GM18951 (cell line): ENCODE measurements around the gene SLF2.
"Not testable (repeated sequence)": the region's sequence is repeated elsewhere in the genome, so short reads cannot be mapped to it uniquely, and the experiment has no call there.

ENCODE experiments used
- POLR2A ChIP-seq: IDR thresholded peaks from 4 replicates; pipeline ENCODE4 v1.6.1; 2011; ENCODE audit warnings: mild to moderate bottlenecking; ENCODE audit not compliant: insufficient read length, insufficient read depth; ENCODE audit errors: extremely low read depth
- in situ Hi-C: fragments of 300-500 bp; cut with MboI; formaldehyde crosslinking; loops from one replicate; pipeline ENCODE4 v1.12.0; 2022; ENCODE audit warnings: low sequenced_read_pairs, mixed read lengths, inconsistent platforms; ENCODE audit not compliant: unreplicated experiment

The SLF2 gene

DNA sequence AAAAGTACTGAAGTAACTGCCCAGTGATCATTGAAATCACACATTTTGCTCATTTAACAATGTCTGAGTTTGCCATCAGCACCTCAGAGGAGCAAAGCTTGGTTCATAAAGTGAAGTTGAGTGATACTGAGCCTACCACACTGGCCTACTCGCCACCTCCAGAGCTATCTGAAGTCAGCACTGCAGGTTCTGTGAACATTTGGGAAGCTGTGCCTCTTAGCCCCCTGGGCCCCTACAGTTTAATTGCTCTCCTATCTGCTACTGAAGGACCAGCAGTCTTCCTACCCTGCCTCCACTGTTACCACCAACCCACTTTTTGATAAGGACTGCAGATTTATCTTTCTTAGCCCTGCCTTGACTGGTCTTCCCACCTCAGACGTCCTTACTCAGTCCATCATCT, 54.6 kb downstream of the SLF2 start:
- no peak for TF ChIP-seq POLR2A
- in situ Hi-C loops: no loop called here

DNA sequence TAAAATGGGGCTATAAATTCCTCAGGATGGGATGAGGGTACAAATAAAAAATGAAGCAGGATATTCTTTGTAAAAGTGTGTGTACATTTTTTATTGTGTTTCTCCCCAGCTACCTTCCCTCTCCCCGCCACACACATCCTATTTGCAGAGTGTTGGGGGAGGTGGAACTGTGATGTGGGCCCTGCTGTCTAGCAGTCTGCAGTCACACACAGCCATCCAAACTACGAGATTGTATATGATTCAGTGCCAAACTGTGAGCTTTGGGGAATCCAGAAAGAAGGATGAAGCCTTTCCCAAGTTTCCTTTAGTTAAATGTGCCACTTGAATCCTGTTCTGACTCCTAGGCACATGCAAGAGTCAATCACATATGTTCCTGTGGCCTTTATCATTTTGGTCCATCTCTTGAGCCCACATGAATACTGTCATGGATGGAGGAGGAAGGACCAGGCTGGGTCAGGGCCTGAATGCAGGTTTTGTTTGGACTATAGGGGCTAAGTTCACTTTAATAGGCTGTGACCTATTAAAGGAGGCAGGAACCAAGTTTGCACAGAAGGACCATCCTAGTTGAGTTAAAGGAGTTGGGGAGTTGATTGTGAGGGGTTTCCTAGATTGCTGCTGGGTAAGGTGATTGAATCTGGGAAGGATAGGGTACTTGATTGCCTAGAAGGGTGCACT, 55.4 kb downstream of the SLF2 start:
- in situ Hi-C loops: no loop called here
- no peak for TF ChIP-seq POLR2A

DNA sequence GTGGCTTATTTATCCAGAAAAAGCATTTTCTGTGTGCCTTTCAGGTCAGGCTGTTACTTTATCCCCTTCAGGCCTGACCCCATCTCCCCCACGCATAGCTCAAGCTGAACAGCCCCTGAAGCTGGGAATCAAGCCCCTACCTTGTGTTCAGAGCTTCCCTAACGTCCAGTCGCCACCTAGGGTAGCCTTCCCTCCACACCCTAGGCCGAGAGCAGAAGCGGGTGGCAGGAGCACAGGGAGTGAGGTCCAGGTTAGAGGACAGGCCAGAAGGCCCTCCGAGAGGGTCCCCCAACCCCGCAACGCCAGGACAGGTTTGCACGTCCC, 56.1 kb downstream of the SLF2 start:
- in situ Hi-C loops: no loop called here
- TF ChIP-seq POLR2A: no peak

DNA sequence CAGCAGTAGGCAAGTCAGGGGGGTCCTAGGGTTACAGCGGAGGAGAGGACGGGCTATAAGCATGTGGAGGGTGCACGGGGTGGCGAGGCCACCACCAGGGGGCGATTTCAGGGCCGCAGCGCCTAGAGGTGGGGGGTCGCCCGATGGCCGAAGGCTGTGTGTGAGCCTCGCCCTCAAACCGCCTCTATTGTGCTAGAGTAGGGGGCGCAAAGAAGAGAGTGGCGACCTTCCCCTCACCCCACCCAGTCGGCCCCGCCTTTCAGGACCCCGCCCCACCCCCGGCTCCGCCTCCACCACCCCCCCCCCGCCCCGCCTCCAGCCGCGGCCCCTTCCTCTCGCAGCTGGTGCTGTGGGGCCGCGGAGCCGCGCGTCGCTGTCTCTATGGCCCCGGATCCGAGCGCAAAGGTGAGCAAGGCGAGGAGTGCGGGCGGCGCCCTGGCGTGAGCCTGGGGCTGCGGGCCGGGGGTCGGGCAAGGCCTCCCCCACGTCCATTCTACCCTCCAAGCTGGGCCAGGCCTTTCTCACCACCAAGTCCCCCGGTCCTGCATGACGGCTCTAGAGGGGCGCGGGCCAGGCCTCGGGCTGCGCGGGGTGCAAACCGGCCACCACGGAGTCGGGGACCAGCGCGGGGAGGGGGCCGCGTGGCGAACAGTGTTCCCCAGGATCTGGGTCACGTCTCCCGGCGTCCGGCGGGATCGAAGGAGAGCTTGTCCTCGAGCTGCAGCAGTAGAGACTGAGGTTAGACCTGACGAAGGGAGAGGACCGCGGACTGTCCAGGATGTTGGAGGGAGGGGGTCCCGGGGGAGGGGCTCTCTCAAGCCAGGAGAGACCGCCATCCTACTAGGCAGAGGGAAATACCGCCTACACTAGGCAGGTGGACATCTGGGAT, 56.7 kb downstream of the SLF2 start, which contains the start of gene SEMA4G:
SEMA4G (plus strand) TSS at position 318 of the 889 bp plus-strand sequence. CDS start 3,409 bp downstream, outside the sequence.
- TF ChIP-seq POLR2A: no peak
- in situ Hi-C loops: no loop called here

DNA sequence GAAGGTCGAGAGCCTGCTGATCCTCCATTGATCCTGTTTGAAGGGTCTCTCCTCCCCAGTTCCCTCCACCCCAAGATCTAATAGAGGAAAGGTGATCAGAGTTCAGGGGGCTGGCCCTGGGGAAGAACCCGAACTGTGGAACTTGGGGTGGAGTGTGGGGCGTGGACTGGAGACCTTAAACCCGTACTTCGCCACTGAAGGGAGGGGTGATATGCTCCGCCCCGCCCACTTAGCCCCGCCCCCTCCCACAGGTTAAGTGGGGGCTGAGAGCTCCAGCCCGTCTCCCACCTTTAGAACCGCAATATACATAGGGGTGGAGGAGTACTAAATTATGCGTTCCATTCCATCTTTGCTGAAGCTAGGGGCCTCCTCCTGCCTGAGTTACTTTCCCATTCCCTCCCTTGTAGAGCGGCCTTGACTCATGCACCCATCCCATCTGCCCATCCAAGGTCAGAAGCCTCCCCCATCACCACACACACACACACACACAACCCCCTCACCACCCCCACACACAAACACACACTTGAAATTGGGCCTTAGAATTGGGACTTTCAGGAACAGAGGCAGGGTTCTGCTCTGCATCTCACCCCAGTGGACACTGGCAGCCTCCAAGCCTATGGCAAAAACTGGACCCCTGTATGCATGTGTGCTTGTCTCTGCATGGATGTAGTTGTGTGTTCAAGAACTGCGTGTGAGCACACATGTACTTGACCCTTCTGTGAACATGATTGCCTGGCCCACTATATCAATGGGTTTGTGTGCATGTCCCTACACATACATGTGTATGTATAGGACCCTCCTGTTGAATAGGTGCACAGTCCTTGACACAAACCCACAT, 57.5 kb downstream of the SLF2 start:
- no peak for TF ChIP-seq POLR2A
- in situ Hi-C loops: no loop called here

DNA sequence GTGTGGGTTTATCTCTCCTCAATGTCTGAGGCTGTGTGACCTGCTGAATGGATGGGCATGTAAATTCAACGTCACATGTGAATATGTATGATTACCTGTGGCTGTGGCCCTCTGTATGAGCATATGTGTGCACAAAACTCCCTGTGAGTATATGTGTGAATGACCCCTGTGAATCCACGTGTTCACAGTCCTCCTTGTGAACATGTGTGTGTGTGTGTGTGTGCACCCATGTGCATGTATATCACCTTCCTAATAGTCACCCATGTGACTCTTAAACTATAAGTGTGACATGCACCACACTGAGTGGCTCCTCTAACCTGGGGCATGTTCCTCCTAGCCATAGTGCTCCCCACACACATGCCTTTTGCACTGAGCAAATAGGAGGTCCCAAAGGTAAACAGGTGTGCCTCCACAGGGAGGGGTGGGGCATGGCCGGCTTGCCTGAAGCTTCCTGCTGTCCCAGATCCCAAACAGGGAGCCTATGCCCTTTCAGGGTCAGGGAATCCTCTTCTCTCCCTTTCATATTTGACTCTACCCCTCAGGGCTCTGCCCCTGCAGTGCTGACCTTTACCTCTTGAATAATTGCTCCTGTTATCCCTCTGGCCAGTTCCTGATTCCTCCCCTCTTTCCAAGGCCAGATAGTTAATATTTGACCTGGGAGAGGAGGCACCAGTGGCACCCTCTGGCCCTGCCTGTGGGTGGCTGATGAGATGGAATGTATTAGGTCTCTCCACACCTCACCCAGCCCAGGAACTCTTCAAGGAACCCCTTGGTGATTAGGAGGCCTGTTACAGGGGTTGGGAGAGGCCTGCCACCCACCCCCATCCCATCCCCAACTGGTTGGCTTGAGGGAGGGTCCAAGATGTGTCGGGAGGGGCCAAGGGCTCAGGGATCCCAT, 58.4 kb downstream of the SLF2 start:
- in situ Hi-C loops: no loop called here
- TF ChIP-seq POLR2A: no peak

DNA sequence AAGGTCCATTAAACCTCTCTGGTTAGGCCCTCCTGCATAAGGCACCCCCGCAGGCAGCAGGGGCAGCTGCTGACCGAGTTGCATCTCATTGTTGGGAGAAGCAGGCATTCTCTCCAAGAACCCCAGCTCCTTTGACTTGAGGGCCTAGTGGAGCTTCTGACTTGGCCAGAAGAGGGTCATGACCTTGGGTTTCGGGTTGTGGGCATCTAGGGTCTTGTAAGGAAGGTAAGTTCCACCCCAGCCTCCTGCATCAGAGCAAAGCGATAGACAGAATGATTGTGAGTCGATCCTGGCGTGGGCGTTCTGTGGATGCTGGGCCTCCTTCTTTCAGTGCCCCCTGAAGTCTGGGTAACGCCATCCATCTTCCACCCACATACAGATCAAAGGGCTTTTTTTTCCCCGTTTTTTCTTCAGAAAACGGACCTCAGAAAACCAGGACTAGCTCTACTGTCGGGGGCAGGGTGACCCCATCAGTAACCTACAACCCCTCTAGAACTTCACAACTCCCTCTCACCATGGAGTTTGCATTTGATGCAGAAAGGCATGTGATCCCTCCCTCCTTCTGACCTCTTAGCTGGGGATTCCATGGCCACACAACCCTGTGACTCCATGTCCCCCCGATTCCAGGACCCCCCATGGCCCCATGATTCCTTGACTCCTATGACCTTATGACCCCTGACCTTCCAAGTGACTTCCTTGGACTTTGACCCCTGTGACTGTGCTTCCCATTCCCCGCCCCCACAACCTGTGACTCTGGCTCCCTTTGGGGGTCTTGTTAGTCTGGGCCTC, 59.5 kb downstream of the SLF2 start:
- no peak for TF ChIP-seq POLR2A
- in situ Hi-C loops: no loop called here

DNA sequence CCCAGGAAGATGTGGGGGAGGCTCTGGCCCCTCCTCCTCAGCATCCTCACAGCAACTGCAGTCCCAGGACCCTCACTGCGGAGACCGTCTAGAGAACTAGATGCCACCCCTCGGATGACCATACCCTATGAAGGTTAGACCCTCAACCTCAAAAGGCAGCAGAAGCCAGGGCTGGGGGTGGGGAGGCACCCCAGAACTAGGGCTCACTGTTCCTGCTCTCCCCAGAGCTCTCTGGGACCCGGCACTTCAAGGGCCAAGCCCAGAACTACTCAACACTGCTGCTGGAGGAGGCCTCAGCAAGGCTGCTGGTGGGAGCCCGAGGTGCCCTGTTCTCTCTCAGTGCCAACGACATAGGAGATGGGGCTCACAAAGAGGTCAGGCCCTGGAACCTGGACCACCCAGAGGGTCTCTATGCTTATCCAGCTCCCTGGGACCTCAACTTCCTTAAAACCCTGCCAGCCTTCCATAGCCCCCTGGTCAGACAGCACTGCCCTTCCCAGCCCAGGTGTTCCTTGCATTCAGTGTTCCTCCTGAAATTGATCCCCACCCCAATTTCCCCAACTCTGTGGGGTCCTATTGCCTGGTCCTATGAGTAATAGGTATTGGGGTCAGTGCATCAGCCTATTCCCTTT, 60.3 kb downstream of the SLF2 start:
- in situ Hi-C loops: no loop called here
- no peak for TF ChIP-seq POLR2A

DNA sequence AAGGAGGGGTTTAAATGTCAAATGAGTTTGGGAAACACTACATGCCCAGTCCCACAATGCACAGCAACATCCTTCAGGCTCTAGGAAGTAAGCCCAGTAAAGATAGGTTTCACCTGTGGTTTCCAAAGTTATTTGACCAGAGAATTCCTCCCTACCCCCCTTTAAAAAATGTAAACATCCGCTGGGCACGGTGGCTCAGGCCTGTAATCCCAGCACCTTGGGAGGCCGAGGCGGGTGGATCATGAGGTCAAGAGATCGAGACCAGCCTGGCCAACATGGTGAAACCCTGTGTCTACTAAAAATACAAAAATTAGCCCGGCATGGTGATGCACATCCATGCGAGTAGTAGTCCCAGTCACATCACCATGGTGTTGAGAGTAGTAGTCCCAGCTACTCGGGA, 62.6 kb downstream of the SLF2 start:
- in situ Hi-C loops: not testable (repeated sequence)

DNA sequence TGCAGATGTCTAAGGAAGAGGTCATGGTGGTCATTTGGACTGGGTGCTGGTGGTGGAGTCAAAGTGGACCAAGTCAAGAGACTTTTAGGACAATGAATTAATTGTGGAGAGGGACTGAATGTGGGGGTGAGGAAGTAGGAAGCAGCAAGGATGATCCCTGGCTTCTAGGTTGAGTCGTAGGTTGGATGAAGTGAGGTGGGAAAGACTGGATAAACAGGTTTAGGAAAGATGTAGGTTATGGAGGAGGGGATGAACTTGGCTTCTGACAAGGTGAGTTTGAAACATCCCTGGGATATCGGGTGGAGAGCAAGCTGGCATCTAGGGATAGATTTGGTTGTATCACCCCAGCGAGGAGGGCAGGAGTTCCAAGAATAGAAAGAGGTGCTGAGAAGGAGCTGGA, 64.1 kb downstream of the SLF2 start:
- no peak for TF ChIP-seq POLR2A
- in situ Hi-C loops: no loop called here

DNA sequence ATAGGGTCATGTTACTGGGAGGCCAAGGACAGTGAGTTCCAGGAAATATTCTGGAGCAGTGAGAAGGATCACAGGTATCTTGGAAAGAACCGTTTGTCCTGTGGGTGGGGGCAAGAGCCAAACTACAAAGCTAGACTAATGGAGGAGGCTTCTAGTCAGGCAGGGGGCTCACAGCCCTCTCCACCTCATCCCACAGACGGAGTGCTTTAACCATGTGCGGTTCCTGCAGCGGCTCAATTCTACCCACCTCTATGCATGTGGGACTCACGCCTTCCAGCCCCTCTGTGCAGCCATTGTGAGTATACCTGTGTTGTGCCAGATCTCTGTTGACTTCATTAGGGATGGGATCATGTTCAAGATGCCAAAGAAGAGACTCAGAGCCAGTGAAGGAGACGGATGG, 64.7 kb downstream of the SLF2 start:
- in situ Hi-C loops: no loop called here
- TF ChIP-seq POLR2A: no peak

DNA sequence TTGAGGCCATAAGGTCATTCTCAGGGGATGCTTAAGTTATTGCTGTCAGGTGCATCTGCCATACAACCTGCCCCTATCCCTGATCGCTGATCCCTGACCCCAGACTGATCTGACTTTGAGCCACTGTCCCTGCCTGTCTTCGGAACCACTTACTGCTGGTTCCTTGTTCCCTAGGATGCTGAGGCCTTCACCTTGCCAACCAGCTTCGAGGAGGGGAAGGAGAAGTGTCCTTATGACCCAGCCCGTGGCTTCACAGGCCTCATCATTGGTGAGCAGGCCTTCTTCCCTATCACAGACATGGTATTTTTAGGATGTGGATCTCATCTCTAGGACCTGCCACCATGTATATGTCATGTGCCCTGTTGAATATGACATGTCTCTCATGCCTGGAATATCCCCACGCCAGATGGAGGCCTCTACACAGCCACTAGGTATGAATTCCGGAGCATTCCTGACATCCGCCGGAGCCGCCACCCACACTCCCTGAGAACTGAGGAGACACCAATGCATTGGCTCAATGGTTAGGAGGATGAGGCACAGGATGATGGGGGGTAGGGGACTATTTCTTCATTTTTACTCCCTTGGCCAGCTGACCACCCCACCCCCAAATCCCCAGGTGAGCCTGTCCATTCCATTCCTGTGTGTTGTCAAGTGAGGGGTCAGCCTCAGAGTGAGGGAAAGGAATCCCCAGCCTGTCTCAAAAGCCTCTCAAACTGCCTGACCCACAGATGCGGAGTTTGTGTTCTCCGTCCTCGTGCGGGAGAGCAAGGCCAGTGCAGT, 65.5 kb downstream of the SLF2 start:
- in situ Hi-C loops: no loop called here
- no peak for TF ChIP-seq POLR2A
